HTR-8/SVneo (cell line): ENCODE measurements around the gene MTO1.
"Not testable (repeated sequence)": the region's sequence is repeated elsewhere in the genome, so short reads cannot be mapped to it uniquely, and the experiment has no call there.

ENCODE experiments used
- DNase-seq: peaks from one replicate; pipeline ENCODE4 v3.0.0; 2011; ENCODE audit warnings: low spot score, mixed read lengths; ENCODE audit not compliant: insufficient read length
- FAIRE-seq: peaks from 2 replicates; lab custom pipeline; 2011; peaks lifted over from hg19 to GRCh38; lab: Jason Lieb, UNC

Gene MTO1

DNA sequence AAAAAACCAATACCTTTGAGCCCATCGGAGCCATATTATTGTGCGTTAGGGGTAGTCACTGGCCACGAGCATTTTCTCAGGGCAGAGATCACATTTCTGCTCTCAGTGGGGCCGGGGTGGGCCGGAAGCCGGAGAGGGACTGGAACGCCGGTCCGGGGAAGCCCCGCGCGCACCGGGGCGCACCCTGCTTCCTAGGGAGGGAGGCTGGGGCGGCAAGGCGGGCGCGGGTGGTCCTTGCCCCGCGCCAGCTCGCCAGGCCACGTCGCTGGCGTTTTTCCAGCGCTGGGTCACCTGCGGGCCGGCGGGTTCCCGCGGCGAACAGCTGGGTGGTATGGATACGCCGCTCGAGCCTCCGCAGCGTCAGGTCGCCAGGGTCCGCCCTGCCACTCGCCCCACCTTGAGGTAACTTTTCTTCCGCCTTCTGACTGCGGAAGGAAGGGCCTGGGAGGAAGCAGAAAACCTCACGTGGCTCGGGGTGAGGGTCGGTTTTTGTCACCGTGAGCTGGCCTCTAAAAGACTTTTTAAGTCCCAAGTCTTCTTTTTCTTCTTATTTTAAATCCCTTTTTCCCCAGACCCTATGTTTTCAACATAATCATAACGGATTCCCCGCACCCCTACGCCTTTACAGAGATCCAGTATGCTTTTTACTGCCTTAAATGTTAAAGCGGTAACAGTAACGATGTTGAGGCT lies 62.0 kb downstream of the MTO1 start:
- DNase-seq = peak; percentile 51
- no peak for FAIRE-seq

DNA sequence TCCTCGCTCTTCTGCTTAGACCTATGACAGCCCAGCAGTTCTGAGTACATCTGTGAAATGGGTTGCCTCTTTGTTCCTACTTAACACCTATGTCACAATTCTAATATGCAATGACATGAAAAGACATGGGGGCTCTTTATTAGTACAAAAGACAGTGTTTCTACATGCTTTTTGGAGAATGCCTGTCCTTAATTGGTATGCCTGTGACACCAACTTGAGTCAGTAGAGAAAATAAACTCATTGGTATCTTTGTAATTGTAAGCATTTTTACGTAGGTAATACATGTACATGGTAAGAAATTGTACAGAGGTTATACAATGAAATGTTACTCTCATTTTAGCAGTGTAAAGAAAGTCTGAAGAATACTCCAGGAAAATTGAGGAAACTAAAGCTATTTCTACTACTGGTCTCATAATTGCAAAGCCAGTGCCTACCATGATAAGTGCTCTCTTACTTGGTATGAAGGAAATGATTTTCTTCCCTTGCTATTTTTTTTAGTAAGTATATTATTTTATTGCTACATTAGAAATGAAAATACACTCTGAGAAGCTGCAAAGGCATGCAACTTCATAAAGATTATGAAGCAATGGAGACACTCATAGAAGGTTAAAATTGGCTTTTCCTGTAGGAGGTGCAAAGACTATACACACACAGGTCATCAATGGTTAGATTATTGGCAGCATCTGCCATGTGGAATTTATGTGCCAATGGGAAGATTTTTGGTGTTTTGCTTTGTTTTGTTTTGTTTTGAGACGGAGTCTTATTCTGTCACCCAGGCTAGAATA lies 64.2 kb downstream of the MTO1 start:
- DNase-seq (no peak), FAIRE-seq (no peak)

DNA sequence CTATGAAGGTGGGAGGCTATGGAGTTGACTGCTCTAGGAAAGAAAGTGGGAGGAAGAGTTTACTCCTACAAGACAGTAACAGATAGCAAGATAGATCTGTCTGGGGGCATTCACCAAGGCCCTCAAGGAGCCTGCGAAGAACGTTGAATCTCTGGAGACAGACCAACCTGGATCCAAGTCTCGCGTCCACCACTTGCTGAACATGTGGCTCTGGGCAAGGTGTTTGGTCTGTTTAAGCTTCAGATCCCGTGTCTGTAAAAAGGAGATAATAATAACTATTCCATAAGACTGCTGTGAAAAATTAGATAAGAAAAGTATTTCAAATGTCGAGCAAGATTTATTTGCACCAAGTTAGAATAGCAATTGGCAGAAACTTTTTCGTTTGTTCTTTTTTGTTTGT lies 67.4 kb downstream of the MTO1 start:
- FAIRE-seq = no peak
- DNase-seq = no peak

DNA sequence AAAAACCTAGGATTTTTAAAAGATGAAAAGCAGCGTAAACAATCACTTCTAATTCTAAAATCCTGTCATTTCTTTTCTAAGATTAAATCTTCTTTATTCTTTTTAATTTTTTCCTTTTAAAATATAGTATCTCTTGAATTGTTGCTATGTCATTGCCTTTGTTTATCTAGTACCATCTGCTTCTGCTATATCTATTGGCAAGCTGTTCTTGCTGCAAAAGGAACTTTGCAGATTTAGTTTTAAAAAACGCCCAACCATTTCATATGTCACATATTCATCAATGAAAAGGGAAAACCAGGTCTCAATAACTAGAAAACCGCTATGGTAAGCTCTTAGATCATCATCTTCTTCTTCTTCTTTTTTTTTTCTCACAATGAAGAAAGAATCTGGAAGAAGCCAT lies 70.8 kb downstream of the MTO1 start:
- DNase-seq = no peak
- no peak for FAIRE-seq

DNA sequence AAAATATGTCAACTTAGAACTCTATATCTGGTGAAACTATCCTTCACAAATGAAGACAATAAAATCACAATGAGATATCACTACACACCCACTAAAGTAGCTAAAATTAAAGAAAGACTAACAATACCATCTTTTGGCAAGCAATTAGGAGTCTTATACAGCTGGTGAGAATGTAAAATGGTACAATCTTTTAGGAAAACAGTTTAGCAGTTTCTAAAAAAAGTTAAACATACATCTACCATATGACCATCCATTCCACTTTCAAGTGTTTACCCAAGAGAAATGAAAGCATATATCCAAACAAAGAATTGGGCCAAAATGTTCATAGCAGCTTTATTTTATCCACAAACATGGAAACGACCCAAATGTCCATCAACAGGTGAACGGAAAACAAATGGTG lies 73.1 kb downstream of the MTO1 start:
- FAIRE-seq = no peak
- DNase-seq = no peak

DNA sequence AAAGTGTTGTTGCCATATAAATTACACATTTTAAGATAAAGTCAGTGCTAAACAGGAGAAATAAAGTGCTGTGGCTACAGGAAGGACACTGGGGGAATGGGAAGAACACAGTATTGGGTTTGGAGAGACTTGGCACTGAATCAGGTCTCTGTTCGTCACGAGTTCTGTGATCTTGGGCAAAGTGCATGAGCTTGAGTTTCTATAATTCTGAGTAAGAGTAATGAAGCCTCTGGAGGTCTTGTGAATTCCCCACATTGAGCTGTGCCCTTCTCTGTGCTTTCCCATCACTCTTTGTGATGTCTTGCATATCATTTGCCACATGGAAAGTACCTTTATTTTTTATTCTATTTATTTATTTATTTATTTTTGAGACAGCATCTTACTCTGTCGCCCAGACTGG lies 76.1 kb downstream of the MTO1 start:
- FAIRE-seq = no peak
- DNase-seq = no peak

DNA sequence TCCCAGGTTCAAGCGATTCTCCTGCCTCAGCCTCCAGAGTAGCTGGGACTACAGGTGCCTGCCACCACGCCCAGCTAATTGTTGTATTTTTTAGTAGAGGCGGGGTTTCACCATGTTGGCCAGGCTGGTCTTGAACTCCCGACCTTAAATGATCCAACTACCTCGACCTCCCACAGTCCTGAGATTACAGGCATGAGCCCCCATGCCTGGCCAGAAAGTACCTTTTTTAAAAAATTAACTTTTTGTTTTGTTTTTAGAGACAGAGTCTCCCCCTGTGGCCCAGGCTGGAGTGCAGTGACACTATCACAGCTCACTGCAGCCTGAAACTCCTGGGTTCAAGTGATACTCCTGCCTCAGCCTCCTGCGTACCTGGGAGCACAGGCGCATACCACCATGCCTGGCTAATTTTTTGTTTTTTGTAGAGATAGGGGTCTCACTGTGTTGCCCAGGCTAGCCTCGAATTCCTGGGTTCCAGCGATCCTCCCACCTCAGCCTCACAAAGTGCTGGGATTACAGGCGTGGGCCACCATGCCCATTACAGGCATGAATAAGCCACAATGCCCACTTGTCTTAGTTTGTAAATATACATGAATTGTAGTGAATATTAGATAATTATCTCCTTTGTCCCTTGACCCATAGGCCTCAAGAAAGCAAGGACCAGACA lies 76.7 kb downstream of the MTO1 start:
- DNase-seq (no peak), FAIRE-seq (no peak)

DNA sequence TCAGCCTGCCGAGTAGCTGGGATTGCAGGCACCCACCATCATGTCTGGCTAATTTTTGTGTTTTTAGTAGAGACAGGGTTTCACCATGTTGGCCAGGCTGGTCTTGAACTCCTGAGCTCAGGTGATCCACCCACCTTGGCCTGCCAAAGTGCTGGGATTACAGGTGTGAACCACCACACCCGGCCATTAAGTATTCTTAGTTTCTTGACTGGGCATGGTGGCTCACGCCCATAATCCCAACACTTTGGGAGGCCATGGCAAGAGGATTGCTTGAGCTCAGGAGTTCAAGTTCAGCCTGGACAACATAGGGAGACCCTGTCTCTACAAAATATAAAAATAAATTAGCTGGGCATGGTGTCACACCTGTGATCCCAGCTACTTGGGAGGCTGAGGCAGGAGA lies 80.9 kb downstream of the MTO1 start:
- DNase-seq, FAIRE-seq: not testable (repeated sequence)

DNA sequence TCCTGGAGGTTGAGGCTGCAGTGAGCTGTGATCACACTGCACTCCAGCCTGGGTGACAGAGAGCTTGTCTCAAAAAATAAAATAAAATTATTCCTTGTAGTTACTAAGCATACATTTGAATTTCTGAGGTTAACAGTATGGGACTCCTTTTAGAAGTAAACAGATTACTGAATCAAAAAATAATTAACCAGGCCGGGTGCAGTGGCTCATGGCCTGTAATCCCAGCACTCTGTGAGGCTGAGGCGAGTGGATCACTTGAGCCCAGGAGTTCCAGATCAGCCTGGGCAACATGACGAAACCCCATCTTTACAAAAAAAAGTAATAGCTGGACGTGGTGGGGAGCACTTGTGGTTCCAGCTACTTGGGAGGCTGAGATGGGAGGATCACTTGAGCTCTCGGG lies 81.4 kb downstream of the MTO1 start:
- FAIRE-seq (no peak), DNase-seq (no peak)

DNA sequence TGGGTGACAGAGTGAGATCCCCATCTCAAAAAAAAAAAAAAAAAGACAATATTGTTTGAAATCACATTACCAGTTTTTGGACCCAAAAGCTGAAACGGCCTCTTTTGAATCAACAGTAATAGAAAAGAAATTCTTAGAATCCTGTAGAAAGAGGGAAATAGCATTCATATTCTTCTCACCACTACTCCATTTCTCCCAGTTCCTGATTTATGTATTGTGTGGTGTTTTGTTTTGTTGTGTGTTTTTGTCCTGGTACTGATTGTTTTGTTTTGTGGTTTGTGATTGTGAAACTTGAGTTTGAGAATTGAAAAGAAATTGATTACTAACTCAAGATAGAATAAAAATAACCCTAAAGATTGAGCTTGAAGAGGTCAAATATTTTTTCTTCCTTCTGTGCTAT lies 85.5 kb downstream of the MTO1 start:
- FAIRE-seq = no peak
- no peak for DNase-seq

DNA sequence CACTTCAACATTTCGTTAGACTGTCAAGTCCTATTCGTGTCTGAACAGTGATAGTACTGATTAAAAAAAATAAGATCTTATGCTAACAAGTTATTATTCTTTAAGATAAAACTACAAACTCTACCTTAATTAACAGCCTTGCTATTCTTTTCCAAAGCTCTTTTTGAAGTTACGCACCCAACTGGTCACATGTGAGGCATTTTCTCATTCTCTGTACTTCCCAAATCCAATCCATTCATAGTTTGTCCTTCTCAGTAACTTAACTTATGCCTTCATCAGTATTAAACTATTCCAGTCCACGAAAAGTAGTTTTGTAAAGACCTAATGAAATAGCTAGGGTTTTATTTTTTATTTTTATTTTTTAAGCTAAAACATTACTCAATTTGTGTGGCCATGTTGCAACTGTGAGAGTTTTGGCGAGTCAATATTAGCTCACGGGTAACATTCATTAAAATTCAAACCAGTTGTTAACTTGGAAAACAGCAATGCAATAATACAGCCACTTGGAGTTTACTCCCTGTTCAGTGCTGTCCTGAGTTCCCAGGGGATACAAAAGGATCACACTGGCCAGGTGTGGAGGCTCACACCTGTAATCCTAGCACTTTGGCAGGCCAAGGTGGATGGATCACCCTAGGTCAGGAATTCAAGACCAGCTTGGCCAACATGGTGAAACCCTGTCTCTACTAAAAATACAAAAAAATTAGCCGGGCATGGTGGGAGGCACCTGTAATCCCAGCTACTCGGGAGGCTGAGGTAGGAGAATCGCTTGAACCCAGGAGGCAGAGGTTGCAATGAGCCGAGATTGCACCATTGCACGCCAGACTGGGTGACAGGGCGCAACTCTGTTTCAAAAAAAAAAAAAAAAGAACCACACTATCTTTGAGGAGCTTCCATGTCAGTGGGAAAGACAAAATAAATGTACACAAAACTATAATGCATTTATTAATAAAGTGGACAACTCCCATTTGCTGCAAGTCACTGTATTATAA lies 87.2 kb downstream of the MTO1 start:
- DNase-seq (no peak), FAIRE-seq (no peak)

DNA sequence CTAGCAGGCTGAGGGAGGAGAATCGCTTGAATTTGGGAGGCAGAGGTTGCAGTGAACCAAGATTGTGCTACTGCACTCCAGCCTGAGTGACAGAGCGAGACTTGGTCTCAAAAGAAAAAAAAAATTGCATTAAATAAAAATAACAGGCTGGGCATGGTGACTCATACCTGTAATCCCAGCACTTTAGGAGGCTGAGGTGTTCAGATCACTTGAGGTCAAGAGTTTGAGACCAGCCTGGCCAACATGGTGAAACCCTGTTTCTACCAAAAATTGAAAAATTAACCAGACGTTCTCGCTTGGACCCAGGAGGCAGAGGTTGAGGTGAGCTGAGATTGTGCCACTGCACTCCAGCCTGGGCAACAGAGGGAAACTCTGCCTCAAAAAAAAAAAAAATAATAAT lies 89.6 kb downstream of the MTO1 start:
- not testable (repeated sequence) for FAIRE-seq, DNase-seq

DNA sequence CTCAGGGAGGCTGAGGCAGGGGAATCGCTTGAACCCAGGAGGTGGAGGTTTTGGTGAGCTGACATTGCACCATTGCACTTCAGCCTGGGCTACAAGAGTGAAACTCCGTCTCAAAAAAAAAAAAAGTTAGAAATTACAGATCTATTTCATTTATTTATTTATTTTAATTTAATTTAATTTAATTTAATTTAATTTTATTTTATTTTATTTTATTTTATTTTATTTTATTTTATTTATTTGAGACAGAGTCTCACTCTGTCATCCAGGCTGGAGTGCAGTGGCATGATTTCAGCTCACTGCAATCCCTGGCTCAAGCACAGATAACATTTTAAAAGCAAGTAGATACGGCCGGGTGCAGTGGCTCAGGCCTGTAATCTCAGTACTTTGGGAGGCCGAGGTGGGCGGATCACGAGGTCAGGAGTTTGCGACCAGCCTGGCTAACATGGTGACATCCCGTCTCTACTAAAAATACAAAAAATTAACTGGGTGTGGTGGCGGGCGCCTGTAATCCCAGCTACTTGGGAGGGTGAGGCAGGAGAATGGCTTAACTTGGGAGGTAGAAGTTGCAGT lies 93.9 kb downstream of the MTO1 start:
- not testable (repeated sequence) for DNase-seq, FAIRE-seq

DNA sequence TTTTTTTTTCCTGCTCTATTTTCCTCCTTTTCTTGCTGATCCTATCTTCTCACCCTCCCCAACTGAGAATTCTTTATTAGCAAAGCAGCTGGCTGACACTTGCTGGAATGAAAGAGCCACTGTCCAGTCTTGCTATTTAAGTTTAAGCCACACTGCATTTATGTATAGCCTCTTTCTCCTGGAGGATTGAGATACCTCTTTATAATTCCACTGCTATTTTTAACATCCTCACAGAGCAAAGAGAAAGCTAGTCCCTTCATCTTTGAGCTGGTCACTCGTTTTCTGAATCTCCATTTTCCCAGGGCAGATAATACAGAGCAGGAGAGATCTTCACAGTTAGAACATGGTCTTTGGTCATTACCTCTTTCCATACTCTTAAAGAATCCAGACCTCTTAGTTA lies 95.3 kb downstream of the MTO1 start:
- no peak for DNase-seq
- no peak for FAIRE-seq
